Uterus (tissue), 4 donors: ENCODE data around the gene PEPD. TPM values are rescaled to one million over a fixed set of nuclear protein-coding genes. Genes with fewer than 3 reads are reported as not detected.

ENCODE experiments used
- DNase-seq, 2 donors: peaks; one replicate each; pipeline ENCODE4 v3.0.0-alpha.2; 2019 to 2020
- H3K27ac ChIP-seq, 2 donors: fragments of 200-600 bp; sonication (generic); 1 replicate in 1 of 2; 2 replicates in 1 of 2; pipeline ENCODE4 v1.5.1; 2016 to 2018
- H3K27me3 ChIP-seq, 2 donors: fragments of 200-600 bp; sonication (generic); one replicate each; pipeline ENCODE4 v1.5.1; 2018 to 2019; ENCODE audit warnings: control low read depth in 1 of 2
- H3K36me3 ChIP-seq, 2 donors: fragments of 200-600 bp; sonication (generic); one replicate each; pipeline ENCODE4 v1.5.1; 2019; ENCODE audit warnings: control low read depth in 1 of 2
- H3K4me1 ChIP-seq, 2 donors: fragments of 200-600 bp; sonication (generic); one replicate each; pipeline ENCODE4 v1.5.1; 2018 to 2019; ENCODE audit warnings: control low read depth in 1 of 2
- H3K4me3 ChIP-seq, 2 donors: fragments of 200-600 bp; sonication (generic); 1 replicate in 1 of 2; 2 replicates in 1 of 2; pipeline ENCODE4 v1.5.1; 2018 to 2019; ENCODE audit warnings: mild to moderate bottlenecking in 1 of 2
- H3K9me3 ChIP-seq, 2 donors: fragments of 200-600 bp; sonication (generic); one replicate each; pipeline ENCODE4 v1.5.1; 2019; ENCODE audit warnings: control low read depth in 1 of 2
- POLR2A ChIP-seq, 2 donors: fragments of 450-650 bp; IDR thresholded peaks; one replicate each; pipeline ENCODE4 v1.6.1; 2016; ENCODE audit warnings: antibody characterized with exemption in 2 of 2, mild to moderate bottlenecking in 1 of 2, moderate library complexity in 1 of 2
- intact Hi-C: fragments of 100-400 bp; cut with DNase I; formaldehyde crosslinking; loops from one replicate; pipeline ENCODE4 v1.15.1; 2023; ENCODE audit warnings: low total_unique reads
- total RNA-seq, 4 donors: library from RNA; depleted of rRNA in 3 of 4; stranded (reverse); fragments of >200 nt in 3 of 4; gene quantifications; one replicate each; pipeline versions ENCODE4 v1.1.0 to v1.2.4, GENCODE V29; 2014 to 2023
- TF ChIP-seq, protein P1 (sequence below), 4 experiments: fragments of 200-600 bp in 2 of 4; fragments of 450-650 bp in 2 of 4; sonication (generic) in 2 of 4; IDR thresholded peaks; one replicate each; pipeline ENCODE4 v1.5.1; 2016 to 2019; ENCODE audit warnings: antibody characterized with exemption in 4 of 4, mild to moderate bottlenecking in 2 of 4, moderate library complexity in 1 of 4
- donor health status: DM: yes; HTN: yes; CAD: no.

Gene PEPD
- total RNA-seq, 4 donors from 2014 or later, result 26.1 to 47.0 (median 37.9) TPM

DNA sequence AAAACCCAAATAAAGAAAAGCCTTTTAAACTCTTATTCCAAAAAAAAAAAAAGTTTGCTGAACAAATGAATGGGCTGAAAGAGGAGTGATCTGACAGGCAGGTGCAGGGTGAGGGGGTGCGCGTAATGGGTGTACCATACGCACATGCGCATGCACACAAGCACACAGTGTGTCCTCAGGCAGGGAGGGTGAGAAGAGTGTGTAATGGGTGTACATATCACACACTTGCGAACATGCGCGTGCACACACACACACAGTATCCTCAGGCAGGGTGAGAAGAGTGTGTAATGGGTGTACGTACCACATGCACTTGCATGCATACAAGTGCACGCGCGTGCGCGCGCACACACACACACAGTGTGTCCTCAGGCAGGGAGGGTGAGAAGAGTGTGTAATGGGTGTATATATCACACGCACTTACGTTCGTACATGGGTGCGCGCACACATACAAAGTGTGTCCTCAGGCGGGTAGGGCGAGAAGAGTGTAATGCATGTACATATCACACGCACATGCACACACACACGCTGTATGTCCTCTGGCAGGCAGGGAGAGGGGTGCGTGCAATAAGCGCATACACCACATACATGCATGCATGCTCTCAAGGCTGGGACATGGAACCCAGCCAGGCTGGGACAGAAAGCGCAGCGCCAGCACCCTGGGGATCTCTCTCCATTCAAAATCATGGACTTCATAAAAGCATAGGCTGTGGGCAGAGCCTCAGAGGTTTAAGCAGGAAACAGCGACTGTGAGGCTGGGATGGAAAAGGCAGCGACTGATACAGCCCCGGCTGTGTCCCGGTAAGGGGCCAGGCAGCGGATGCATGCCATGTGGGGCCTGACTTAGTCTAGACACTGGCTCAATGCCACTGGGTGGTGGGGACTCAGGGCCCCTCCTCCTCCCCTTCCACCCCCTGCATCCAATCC, 77.7 kb downstream of the PEPD start:
- H3K4me3 ChIP-seq, result no peak overlapping the region
- H3K4me1 ChIP-seq, result no peaks in the 10 kb centered on the region
- H3K27me3 ChIP-seq, result no peaks in the 10 kb centered on the region
- no peak overlapping the region for H3K27ac ChIP-seq
- no peaks in the 10 kb centered on the region for H3K9me3 ChIP-seq
- intact Hi-C loops, result no loop called here
- TF ChIP-seq, protein P1, sequence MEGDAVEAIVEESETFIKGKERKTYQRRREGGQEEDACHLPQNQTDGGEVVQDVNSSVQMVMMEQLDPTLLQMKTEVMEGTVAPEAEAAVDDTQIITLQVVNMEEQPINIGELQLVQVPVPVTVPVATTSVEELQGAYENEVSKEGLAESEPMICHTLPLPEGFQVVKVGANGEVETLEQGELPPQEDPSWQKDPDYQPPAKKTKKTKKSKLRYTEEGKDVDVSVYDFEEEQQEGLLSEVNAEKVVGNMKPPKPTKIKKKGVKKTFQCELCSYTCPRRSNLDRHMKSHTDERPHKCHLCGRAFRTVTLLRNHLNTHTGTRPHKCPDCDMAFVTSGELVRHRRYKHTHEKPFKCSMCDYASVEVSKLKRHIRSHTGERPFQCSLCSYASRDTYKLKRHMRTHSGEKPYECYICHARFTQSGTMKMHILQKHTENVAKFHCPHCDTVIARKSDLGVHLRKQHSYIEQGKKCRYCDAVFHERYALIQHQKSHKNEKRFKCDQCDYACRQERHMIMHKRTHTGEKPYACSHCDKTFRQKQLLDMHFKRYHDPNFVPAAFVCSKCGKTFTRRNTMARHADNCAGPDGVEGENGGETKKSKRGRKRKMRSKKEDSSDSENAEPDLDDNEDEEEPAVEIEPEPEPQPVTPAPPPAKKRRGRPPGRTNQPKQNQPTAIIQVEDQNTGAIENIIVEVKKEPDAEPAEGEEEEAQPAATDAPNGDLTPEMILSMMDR (IDR thresholded peaks at IDR 0.05), result no peak
- no peak for TF ChIP-seq POLR2A (IDR thresholded peaks at IDR 0.05)
- no peaks in the 10 kb centered on the region for H3K36me3 ChIP-seq
- DNase-seq, result peak in 1 of 2 donors; percentile 7

DNA sequence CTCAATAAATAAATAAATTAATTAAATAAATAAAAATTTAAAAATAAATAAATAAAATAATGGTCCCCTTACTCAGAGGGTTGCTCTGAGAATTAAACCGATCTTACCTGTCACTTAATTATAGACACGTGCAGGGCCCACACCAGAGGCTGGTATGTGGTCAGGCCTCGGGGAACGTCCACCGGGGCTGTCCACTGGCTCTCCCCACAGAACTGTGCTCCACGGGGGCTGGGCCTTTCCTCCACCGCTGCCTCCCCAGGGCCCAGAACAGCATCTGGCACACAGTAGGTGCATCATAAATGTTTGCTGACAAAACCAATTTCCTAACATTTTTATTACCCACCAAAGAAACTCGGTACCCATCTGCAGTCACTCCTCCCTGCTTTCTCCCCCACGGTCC, 78.9 kb downstream of the PEPD start:
- Histone ChIP-seq H3K36me3 (no peaks in the 10 kb centered on the region), H3K4me1 (no peaks in the 10 kb centered on the region), H3K9me3 (no peaks in the 10 kb centered on the region), H3K4me3 (no peak overlapping the region), H3K27me3 (no peaks in the 10 kb centered on the region), H3K27ac (no peak overlapping the region)
- intact Hi-C loops, result no loop called here
- no peak for DNase-seq
- TF ChIP-seq, protein P1 (IDR thresholded peaks at IDR 0.05), result no peak
- no peak for TF ChIP-seq POLR2A (IDR thresholded peaks at IDR 0.05)

DNA sequence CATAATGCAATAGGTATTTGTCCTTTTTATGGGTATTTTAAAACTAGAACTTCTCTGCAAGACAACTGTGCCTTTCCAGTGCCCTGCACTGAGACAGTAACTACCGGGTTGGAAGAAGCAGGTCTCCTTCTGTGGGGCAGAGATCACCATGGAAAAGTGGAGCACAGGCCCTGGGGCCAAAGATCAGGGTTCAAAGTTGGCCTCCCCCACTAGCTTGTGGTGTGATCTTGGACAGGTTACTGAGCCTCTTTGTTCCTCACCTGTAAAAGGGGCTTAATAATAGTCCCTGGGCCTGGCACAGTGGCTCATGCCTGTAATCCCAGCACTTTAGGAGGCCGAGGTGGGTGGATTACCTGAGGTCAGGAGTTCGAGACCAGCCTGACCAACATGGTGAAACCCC, 79.8 kb downstream of the PEPD start:
- peak in 1 of 2 donors; percentile 1 for DNase-seq
- no peaks in the 10 kb centered on the region for H3K27me3 ChIP-seq
- H3K36me3 ChIP-seq, result no peaks in the 10 kb centered on the region
- no peaks in the 10 kb centered on the region for H3K4me1 ChIP-seq
- no peak overlapping the region for H3K27ac ChIP-seq
- no peaks in the 10 kb centered on the region for H3K9me3 ChIP-seq
- no peak for TF ChIP-seq POLR2A (IDR thresholded peaks at IDR 0.05)
- TF ChIP-seq, protein P1 (IDR thresholded peaks at IDR 0.05), result no peak
- intact Hi-C loops, result no loop called here
- no peak overlapping the region for H3K4me3 ChIP-seq

DNA sequence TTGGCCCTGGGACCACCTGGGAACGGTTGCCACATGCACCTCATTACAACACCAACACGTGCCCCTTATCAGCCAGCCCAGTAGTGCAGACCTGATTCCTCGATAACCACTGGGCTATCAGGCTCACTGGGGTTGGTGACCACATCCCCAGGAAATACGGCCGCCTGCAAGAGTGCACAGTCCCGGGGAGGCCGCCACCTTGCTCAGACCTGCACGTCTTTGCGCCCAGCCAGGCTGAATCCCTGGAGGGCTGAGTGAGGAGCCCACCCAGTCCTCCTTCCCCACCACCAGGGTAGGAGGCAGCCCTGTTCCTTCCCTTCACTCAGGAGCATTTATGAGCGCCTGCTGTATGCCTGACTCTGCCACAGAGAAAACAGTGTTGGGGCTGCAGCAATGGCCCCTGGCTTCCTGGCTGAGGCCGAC, 80.3 kb downstream of the PEPD start:
- Histone ChIP-seq H3K36me3 (no peaks in the 10 kb centered on the region), H3K27me3 (no peaks in the 10 kb centered on the region), H3K27ac (no peak overlapping the region), H3K4me1 (no peaks in the 10 kb centered on the region), H3K9me3 (no peaks in the 10 kb centered on the region), H3K4me3 (no peak overlapping the region)
- no peak for DNase-seq
- no peak for TF ChIP-seq POLR2A (IDR thresholded peaks at IDR 0.05)
- TF ChIP-seq, protein P1 (IDR thresholded peaks at IDR 0.05), result no peak
- intact Hi-C loops, result no loop called here

DNA sequence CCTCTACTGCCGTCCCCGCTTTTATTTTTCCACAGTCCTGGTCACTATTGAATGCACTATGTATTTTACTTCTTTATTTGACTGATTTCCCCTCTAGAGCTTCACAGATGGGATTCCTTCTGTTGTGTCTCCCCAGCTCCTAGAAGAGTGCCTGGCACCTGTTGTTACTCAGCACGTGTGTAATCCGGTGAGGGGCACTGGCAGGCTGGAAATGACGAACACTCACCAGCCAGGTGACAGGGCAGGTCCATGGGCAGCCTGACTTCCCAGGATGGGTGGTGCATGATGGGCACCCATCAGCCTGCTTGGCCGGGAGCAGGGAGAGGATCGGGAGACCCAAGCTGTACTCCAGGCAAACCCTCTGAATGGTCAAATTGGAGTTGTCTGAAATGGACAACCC, 80.9 kb downstream of the PEPD start:
- TF ChIP-seq, protein P1 (IDR thresholded peaks at IDR 0.05), result no peak
- no peak for TF ChIP-seq POLR2A (IDR thresholded peaks at IDR 0.05)
- intact Hi-C loops, result no loop called here
- H3K4me3 ChIP-seq, result no peak overlapping the region
- no peaks in the 10 kb centered on the region for H3K36me3 ChIP-seq
- no peaks in the 10 kb centered on the region for H3K4me1 ChIP-seq
- no peaks in the 10 kb centered on the region for H3K27me3 ChIP-seq
- H3K9me3 ChIP-seq, result no peaks in the 10 kb centered on the region
- H3K27ac ChIP-seq, result no peak overlapping the region
- DNase-seq, result no peak
